GM23248 (cell line): ENCODE results near the gene CEBPG.

Experiments
- EZH2 ChIP-seq: fragments of 200-600 bp; sonication (generic); IDR thresholded peaks from 2 replicates; pipeline ENCODE4 v1.6.1; 2018; ENCODE audit warnings: antibody characterized with exemption, mild to moderate bottlenecking; ENCODE audit not compliant: insufficient read depth, poor library complexity, severe bottlenecking
- EZH2phosphoT487 ChIP-seq: fragments of 200-600 bp; sonication (generic); IDR thresholded peaks from 2 replicates; pipeline ENCODE4 v1.6.1; 2018; ENCODE audit warnings: antibody characterized with exemption, moderate library complexity, mild to moderate bottlenecking, low read depth; ENCODE audit not compliant: insufficient read depth

- no peak for TF ChIP-seq EZH2
- no peak for TF ChIP-seq EZH2phosphoT487
These were observed 34.6 kb downstream of the CEBPG start for GRCh38 chr19:33408116-33408515.
